Measurements from ENCODE around the gene UBR3.
"Not testable (repeated sequence)": the region's sequence is repeated elsewhere in the genome, so short reads cannot be mapped to it uniquely, and the experiment has no call there.

Gene UBR3, protein sequence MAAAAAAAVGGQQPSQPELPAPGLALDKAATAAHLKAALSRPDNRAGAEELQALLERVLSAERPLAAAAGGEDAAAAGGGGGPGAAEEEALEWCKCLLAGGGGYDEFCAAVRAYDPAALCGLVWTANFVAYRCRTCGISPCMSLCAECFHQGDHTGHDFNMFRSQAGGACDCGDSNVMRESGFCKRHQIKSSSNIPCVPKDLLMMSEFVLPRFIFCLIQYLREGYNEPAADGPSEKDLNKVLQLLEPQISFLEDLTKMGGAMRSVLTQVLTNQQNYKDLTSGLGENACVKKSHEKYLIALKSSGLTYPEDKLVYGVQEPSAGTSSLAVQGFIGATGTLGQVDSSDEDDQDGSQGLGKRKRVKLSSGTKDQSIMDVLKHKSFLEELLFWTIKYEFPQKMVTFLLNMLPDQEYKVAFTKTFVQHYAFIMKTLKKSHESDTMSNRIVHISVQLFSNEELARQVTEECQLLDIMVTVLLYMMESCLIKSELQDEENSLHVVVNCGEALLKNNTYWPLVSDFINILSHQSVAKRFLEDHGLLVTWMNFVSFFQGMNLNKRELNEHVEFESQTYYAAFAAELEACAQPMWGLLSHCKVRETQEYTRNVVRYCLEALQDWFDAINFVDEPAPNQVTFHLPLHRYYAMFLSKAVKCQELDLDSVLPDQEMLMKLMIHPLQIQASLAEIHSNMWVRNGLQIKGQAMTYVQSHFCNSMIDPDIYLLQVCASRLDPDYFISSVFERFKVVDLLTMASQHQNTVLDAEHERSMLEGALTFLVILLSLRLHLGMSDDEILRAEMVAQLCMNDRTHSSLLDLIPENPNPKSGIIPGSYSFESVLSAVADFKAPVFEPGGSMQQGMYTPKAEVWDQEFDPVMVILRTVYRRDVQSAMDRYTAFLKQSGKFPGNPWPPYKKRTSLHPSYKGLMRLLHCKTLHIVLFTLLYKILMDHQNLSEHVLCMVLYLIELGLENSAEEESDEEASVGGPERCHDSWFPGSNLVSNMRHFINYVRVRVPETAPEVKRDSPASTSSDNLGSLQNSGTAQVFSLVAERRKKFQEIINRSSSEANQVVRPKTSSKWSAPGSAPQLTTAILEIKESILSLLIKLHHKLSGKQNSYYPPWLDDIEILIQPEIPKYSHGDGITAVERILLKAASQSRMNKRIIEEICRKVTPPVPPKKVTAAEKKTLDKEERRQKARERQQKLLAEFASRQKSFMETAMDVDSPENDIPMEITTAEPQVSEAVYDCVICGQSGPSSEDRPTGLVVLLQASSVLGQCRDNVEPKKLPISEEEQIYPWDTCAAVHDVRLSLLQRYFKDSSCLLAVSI (N-terminal part only)

GRCh38 chr2:169827272-169828140 is at the start of gene UBR3:
UBR3 (plus strand) TSS chr2:169827454; CDS start chr2:169827508, 54 bp downstream.
- peak; percentile 87 for DNase-seq

DNA sequence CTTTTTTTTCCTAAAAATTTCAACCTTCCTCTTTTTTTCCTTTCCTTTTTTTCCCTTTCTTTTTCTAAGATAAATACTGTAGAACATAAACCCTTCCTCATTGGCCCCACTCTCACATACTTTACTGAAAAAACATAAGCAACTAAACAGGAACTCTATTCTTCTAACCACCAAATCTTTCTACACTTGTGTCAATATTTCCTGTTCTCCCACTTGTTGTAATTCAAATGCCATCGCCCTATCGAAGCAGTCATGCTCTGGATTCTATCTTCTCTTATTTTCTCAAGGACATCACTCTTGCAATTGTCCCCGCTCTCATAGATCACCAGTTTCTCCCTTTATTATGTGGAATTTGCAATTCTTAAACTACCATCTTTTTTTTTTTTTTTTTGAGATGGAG is 48.8 kb upstream of the UBR3 start:
- no peak for DNase-seq

GRCh38 chr2:169781249-169782013 is 45.8 kb upstream of the UBR3 start:
- DNase-seq: no peak

- DNase-seq: no peak
These were observed 44.7 kb upstream of the UBR3 start for GRCh38 chr2:169782513-169782912.

DNA sequence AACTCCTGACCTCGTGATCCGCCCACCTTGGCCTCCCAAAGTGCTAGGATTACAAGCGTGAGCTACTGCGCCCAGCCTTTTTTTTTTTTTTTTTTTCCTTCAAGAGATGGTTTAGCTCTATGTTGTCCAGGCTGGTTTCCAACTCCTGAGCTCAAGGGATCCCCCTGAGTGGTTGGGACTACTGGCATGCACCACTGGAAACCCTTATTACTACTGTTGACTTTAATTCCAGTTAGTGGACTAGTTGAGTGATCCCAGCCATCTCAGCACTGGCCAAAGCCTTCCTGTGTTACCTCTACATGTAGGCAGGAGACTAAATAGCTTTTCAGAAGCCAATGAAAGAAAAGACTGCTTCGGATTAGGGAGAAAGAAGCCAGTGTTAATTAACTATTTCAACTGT is 36.7 kb upstream of the UBR3 start:
- DNase-seq: no peak

DNA sequence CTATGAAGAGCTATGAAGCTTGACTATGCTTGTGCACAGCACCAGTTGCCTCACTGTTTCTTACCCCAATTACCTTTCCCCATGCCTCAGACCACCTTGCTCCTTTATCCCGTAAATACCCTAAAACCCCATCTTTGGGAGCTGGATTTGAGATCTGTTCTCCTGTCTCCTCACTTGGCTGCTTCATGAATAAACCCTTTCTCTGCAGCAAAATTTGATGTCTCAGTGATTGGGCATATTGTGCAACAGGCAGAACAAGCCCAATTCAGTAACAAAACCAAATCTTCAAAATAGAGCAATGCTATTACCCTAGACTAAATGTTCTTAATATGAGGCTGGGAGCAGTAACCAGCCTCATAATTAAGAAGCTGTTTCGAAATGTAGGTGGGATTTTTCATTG is 32.1 kb upstream of the UBR3 start:
- no peak for DNase-seq

GRCh38 chr2:169796441-169796840 is 30.8 kb upstream of the UBR3 start:
- no peak for DNase-seq

GRCh38 chr2:169797601-169798000 is 29.7 kb upstream of the UBR3 start:
- no peak for DNase-seq

GRCh38 chr2:169798397-169798717 is 28.9 kb upstream of the UBR3 start:
- DNase-seq: no peak

- DNase-seq: peak; percentile 87
These were observed 28.3 kb upstream of the UBR3 start, which contains the start of gene SSB for GRCh38 chr2:169798718-169799592. SSB (plus strand) TSS chr2:169798871; CDS start chr2:169800961, 2,090 bp downstream.

DNA sequence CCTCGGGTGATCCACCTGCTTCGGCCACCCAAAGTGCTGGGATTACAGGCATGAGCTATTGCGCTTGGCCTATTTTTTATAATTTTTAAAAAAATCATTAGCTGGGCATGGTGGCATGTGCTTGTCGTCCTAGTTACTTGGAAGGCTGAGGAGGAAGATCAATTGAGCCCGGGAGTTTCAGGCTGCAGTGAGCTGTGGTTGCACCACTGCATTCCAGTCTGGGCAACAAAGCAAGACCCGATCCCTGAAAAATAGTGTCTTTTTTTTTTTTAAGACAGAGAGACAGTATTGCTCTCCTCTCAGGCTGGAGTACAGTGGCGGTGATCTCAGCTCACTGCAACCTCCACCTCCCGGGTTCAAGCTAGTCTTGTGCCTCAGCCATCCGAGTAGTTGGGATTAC is 23.8 kb upstream of the UBR3 start:
- DNase-seq: no peak

- no peak for DNase-seq
These were observed 20.7 kb upstream of the UBR3 start for GRCh38 chr2:169806586-169806985.

DNA sequence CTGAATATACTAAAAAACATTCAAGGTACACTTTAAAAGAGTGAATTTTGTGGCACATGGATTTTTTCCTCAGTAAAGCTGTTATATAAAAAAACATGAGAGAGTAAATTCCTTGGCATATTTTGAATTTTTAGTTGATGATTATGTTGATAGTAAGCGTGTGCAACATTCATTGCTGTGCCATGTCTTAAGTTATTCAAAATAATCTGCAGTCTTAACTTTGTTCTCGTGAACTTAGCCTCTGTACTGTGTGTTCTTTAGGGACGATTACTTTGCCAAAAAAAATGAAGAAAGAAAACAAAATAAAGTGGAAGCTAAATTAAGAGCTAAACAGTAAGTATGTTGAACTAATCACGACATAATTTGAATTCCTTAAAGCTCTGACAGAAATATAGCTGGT is 19.0 kb upstream of the UBR3 start:
- no peak for DNase-seq

GRCh38 chr2:169815849-169816248 is 11.4 kb upstream of the UBR3 start:
- DNase-seq: no peak

DNA sequence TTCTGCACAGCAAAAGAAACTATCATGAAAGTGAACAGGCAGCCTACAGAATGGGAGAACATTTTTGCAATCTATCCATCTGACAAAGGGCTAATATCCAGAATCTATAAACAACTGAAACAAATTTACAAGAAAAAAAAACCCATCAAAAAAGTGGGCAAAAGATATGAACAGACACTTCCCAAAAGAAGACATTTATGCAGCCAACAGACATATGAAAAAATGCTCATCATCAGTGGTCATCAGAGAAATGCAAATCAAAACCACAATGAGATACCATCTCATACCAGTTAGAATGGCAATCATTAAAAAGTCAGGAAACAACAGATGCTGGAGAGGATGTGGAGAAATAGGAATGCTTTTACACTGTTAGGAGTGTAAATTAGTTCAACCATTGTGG is 10.3 kb upstream of the UBR3 start:
- DNase-seq: not testable (repeated sequence)

GRCh38 chr2:169817369-169817768 is 9.9 kb upstream of the UBR3 start:
- not testable (repeated sequence) for DNase-seq

DNA sequence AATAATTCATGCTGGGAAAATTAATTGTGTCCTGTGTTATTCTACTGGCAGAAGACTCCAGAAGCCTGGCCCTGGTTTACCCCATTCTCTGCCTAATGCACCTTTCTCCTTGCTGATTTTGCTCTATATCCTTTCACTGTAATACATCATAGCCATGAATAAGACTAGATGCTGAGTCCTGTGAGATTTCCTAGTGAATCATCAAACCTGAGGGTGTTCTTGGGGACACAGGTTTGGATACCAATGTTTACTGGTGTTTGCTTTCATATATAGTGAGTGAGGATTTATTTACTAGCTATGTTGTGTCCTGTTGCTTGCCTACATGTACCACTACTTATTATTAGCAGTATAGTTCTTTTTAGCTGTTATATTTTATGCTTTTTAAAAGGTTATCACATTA is 9.0 kb upstream of the UBR3 start:
- no peak for DNase-seq

DNA sequence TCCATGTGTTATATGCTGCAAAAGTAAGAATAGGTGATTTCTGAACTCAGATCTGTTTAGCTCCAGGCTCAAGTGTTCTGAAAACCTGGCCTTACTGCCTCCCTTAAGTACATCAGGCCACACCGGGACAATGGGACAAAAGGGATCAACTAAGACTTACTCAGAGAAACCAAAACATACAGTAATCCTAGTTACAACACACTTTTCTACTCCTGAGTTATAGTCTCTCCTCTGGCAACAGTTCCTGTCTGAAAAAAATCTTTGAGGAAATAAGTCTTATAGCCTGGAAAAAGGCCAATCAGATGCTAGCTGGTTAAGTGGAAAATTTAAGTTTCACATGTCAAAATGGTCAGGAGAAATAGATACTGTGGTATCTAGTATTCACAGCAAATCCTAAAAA is 8.1 kb upstream of the UBR3 start:
- no peak for DNase-seq

DNA sequence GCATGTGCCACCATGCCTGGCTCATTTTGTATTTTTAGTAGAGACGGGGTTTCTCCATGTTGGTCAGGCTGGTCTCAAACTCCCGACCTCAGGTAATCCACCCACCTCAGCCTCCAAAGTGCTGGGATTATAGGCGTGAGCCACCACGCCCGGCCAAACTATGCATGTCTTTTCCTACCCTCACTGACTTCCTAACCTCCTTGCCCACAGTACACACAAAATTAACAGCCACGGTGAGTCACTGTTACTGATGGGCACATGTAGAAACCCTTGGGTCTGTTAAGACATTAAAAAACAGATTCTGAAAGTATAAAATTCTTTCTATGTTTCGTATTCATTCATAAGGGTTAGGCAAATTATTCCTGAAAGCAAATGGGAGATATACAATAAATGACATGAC is 7.2 kb upstream of the UBR3 start:
- DNase-seq: not testable (repeated sequence)

DNA sequence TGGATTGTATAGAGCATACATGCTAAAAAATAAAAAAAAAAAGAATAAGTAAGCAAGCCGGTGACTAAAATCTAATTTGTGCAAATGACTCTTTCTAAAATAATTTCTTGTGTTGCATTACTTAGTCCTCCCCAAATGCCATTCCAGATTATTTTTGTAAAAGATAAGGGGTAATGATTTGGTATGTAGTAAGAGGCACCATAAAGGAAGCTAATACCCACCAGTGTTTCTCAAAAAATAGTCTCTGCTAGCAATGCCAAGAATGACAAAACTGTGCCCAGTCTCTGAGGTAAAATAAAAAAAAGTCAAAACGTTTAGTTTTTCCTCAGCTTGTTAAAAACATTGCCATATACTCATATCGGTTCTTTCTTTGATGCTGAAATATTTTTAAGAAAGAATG is 5.2 kb upstream of the UBR3 start:
- no peak for DNase-seq

Measured in NCI-H1105 (cell line).